Measurements from ENCODE around the gene C11orf58.

C11orf58 gene

GRCh38 chr11:16786131-16786530, 47.7 kb downstream of the C11orf58 start:
- DNase-seq, result no peak

- no peak for DNase-seq
Measured at GRCh38 chr11:16787035-16787742, 48.7 kb downstream of the C11orf58 start.

- DNase-seq, result peak; percentile 55
Measured at GRCh38 chr11:16788141-16789062, 50.0 kb downstream of the C11orf58 start.

- no peak for DNase-seq
Measured at GRCh38 chr11:16789063-16789420, 50.6 kb downstream of the C11orf58 start.

GRCh38 chr11:16789560-16790485, 51.4 kb downstream of the C11orf58 start:
- DNase-seq, result no peak

GRCh38 chr11:16790486-16791190, 52.2 kb downstream of the C11orf58 start:
- no peak for DNase-seq

GRCh38 chr11:16791191-16791961, 52.9 kb downstream of the C11orf58 start:
- no peak for DNase-seq

GRCh38 chr11:16792426-16792825, 54.0 kb downstream of the C11orf58 start:
- DNase-seq, result no peak

- no peak for DNase-seq
Measured at GRCh38 chr11:16793009-16793408, 54.6 kb downstream of the C11orf58 start.

- DNase-seq, result no peak
Measured at GRCh38 chr11:16793511-16793910, 55.1 kb downstream of the C11orf58 start.

GRCh38 chr11:16794047-16794818, 55.8 kb downstream of the C11orf58 start:
- DNase-seq, result no peak

GRCh38 chr11:16795146-16795545, 56.7 kb downstream of the C11orf58 start:
- DNase-seq, result no peak

- no peak for DNase-seq
Measured at GRCh38 chr11:16796311-16796710, 57.9 kb downstream of the C11orf58 start.

- DNase-seq, result no peak
Measured at GRCh38 chr11:16797776-16798175, 59.3 kb downstream of the C11orf58 start.

GRCh38 chr11:16799221-16799620, 60.8 kb downstream of the C11orf58 start:
- DNase-seq, result no peak

- DNase-seq, result no peak
Measured at GRCh38 chr11:16799890-16800289, 61.4 kb downstream of the C11orf58 start.

GRCh38 chr11:16800382-16800781, 61.9 kb downstream of the C11orf58 start:
- no peak for DNase-seq

- no peak for DNase-seq
Measured at GRCh38 chr11:16801288-16801980, 63.0 kb downstream of the C11orf58 start.

- no peak for DNase-seq
Measured at GRCh38 chr11:16804104-16804947, 65.9 kb downstream of the C11orf58 start.
